H1 (cell line): ENCODE data around the gene ZNRF3. TPM values are rescaled to one million over a fixed set of nuclear protein-coding genes. Genes with fewer than 3 reads are reported as not detected.

Experiments
- CTCF ChIA-PET: fragments of 300-600 bp; sonication (Branson Sonifier 250); formaldehyde crosslinking; loops from one replicate; lab custom pipeline; 2021; ENCODE audit not compliant: partially characterized antibody; lab: Charles Lee
- POLR2A ChIA-PET: fragments of 300-600 bp; sonication (Branson Sonifier 250); formaldehyde crosslinking; loops from one replicate; lab custom pipeline; 2021; ENCODE audit warnings: inconsistent platforms; ENCODE audit not compliant: partially characterized antibody; lab: Charles Lee
- DNase-seq, 2 experiments: peaks; one replicate each; pipeline versions ENCODE4 v3.0.0 to v3.0.0-alpha.2; 2010 to 2022; ENCODE audit warnings: low spot score in 2 of 2, low read depth in 1 of 2, mixed read lengths in 1 of 2
- FAIRE-seq: peaks from 2 replicates; lab custom pipeline; 2011; peaks lifted over from hg19 to GRCh38; lab: Jason Lieb, UNC
- H2AFZ ChIP-seq: 2 replicates; pipeline ENCODE4 v1.8.1; 2012; ENCODE audit warnings: low read length, inconsistent platforms
- H2AK5ac ChIP-seq: 2 replicates; pipeline ENCODE4 v1.6.1; 2013; ENCODE audit warnings: low read depth, low read length
- H2BK120ac ChIP-seq: replicated peaks from 2 replicates; pipeline ENCODE3; 2013; ENCODE audit warnings: low read depth, low read length, inconsistent platforms
- H2BK12ac ChIP-seq: 2 replicates; pipeline ENCODE4 v1.6.1; 2013; ENCODE audit warnings: low read depth, low read length
- H2BK15ac ChIP-seq: 2 replicates; pipeline ENCODE4 v1.6.1; 2013; ENCODE audit warnings: low read length
- H2BK20ac ChIP-seq: 2 replicates; pipeline ENCODE4 v1.6.1; 2013; ENCODE audit warnings: low read length
- H2BK5ac ChIP-seq: 2 replicates; pipeline ENCODE4 v1.6.1; 2013; ENCODE audit warnings: low read depth, low read length
- H3K14ac ChIP-seq: 2 replicates; pipeline ENCODE4 v1.6.1; 2013; ENCODE audit warnings: inconsistent platforms; ENCODE audit not compliant: insufficient read length
- H3K18ac ChIP-seq: 2 replicates; pipeline ENCODE4 v1.6.1; 2013; ENCODE audit warnings: low read length; ENCODE audit errors: extremely low read depth
- H3K23ac ChIP-seq: 2 replicates; pipeline ENCODE4 v1.6.1; 2013; ENCODE audit warnings: inconsistent platforms; ENCODE audit not compliant: insufficient read length
- H3K23me2 ChIP-seq: 2 replicates; pipeline ENCODE4 v1.6.1; 2013; ENCODE audit warnings: low read depth, low read length
- H3K27ac ChIP-seq: 2 replicates; pipeline ENCODE4 v1.6.1; 2011; ENCODE audit warnings: low read depth, low read length, inconsistent platforms
- H3K27me3 ChIP-seq, 4 experiments: replicated peaks in 1 of 4; 1 replicate in 1 of 4; 2 replicates in 3 of 4; pipeline versions ENCODE4 v1.6.1 to v1.8.1; 2011 to 2013; ENCODE audit warnings: low read length in 3 of 4, mild to moderate bottlenecking in 3 of 4, inconsistent platforms in 2 of 4, mixed read lengths in 2 of 4, moderate library complexity in 1 of 4; ENCODE audit not compliant: control insufficient read depth in 3 of 4, insufficient read depth in 3 of 4; ENCODE audit errors: extremely low read depth in 1 of 4
- H3K36me3 ChIP-seq, 4 experiments: 2 replicates each; pipeline versions ENCODE4 v1.6.1 to v1.8.1; 2011 to 2013; ENCODE audit warnings: mild to moderate bottlenecking in 4 of 4, low read length in 3 of 4, moderate library complexity in 2 of 4, control low read depth in 1 of 4, inconsistent platforms in 1 of 4; ENCODE audit not compliant: insufficient read depth in 4 of 4, control insufficient read depth in 2 of 4
- H3K4ac ChIP-seq: replicated peaks from 2 replicates; pipeline ENCODE3; 2013; ENCODE audit warnings: low read length, low read depth, mixed read lengths, inconsistent platforms; ENCODE audit not compliant: insufficient read length
- H3K4me1 ChIP-seq, 4 experiments: replicated peaks in 1 of 4; 1 replicate in 1 of 4; 2 replicates in 3 of 4; pipeline versions ENCODE4 v1.6.1 to v1.8.1; 2011 to 2013; ENCODE audit warnings: low read length in 3 of 4, inconsistent platforms in 2 of 4, mixed read lengths in 1 of 4; ENCODE audit not compliant: insufficient read depth in 4 of 4, control insufficient read depth in 3 of 4
- H3K4me2 ChIP-seq, 2 experiments: 2 replicates each; pipeline versions ENCODE4 v1.6.1 to v1.8.1; 2011 to 2013; ENCODE audit warnings: low read depth in 2 of 2, low read length in 2 of 2, control low read depth in 1 of 2, inconsistent platforms in 1 of 2, mild to moderate bottlenecking in 1 of 2; ENCODE audit not compliant: insufficient read depth in 1 of 2
- H3K4me3 ChIP-seq, 4 experiments: fragments of 200-600, 300-600 bp in 1 of 4; sonication (generic), shearing (Covaris generic), sonication (Bioruptor Twin) in 1 of 4; 2 replicates each; pipeline versions ENCODE4 v1.5.1 to v1.8.1; 2011 to 2016; ENCODE audit warnings: low read length in 4 of 4, low read depth in 3 of 4, control low read depth in 2 of 4, inconsistent platforms in 2 of 4, mild to moderate bottlenecking in 2 of 4, mixed read lengths in 1 of 4, moderate library complexity in 1 of 4; ENCODE audit not compliant: insufficient read depth in 2 of 4; ENCODE audit errors: extremely low read depth in 1 of 4
- H3K56ac ChIP-seq: replicated peaks from 2 replicates; pipeline ENCODE3; 2013; ENCODE audit warnings: low read depth, mild to moderate bottlenecking, mixed read lengths, low read length, inconsistent platforms; ENCODE audit not compliant: insufficient read length
- H3K79me1 ChIP-seq: 2 replicates; pipeline ENCODE4 v1.6.1; 2013; ENCODE audit warnings: low read depth, low read length, control low read depth
- H3K79me2 ChIP-seq, 2 experiments: 2 replicates each; pipeline versions ENCODE4 v1.6.1 to v1.8.1; 2012 to 2013; ENCODE audit warnings: low read length in 2 of 2, mild to moderate bottlenecking in 2 of 2, inconsistent platforms in 1 of 2; ENCODE audit not compliant: insufficient read depth in 2 of 2, control insufficient read depth in 1 of 2
- H3K9ac ChIP-seq, 4 experiments: replicated peaks in 1 of 4; 1 replicate in 1 of 4; 2 replicates in 3 of 4; pipeline versions ENCODE4 v1.6.1 to v1.8.1; 2011 to 2013; ENCODE audit warnings: low read depth in 3 of 4, low read length in 3 of 4, control low read depth in 2 of 4, mild to moderate bottlenecking in 2 of 4, moderate library complexity in 2 of 4, inconsistent platforms in 1 of 4; ENCODE audit errors: extremely low read depth in 1 of 4
- H3K9me3 ChIP-seq, 2 experiments: 2 replicates each; pipeline versions ENCODE4 v1.6.1 to v1.8.1; 2012 to 2013; ENCODE audit warnings: mild to moderate bottlenecking in 2 of 2, moderate library complexity in 2 of 2, control low read depth in 1 of 2, inconsistent platforms in 1 of 2, low read depth in 1 of 2, low read length in 1 of 2, mixed read lengths in 1 of 2; ENCODE audit not compliant: insufficient read depth in 2 of 2
- H4K20me1 ChIP-seq, 2 experiments: replicated peaks in 1 of 2; 2 replicates each; pipeline versions ENCODE3 to v1.8.1; 2011 to 2013; ENCODE audit warnings: inconsistent platforms in 2 of 2, low read length in 2 of 2, mild to moderate bottlenecking in 1 of 2; ENCODE audit not compliant: insufficient read depth in 2 of 2, control insufficient read depth in 1 of 2
- H4K5ac ChIP-seq: 2 replicates; pipeline ENCODE4 v1.6.1; 2013; ENCODE audit warnings: low read length, low read depth, mixed read lengths, inconsistent platforms; ENCODE audit not compliant: insufficient read length
- H4K8ac ChIP-seq: 2 replicates; pipeline ENCODE4 v1.8.0; 2013; ENCODE audit warnings: mild to moderate bottlenecking, moderate library complexity, low read length, inconsistent platforms; ENCODE audit not compliant: insufficient read depth; ENCODE audit errors: extremely low read depth
- H4K91ac ChIP-seq: replicated peaks from 2 replicates; pipeline ENCODE3; 2013; ENCODE audit warnings: low read length, mixed read lengths, inconsistent platforms; ENCODE audit not compliant: insufficient read length
- BCL11A ChIP-seq, 2 experiments: IDR thresholded peaks; one replicate each; pipeline ENCODE4 v1.6.1; 2011; ENCODE audit warnings: low read depth in 2 of 2, low read length in 2 of 2, mild to moderate bottlenecking in 2 of 2
- BRCA1 ChIP-seq: IDR thresholded peaks from 2 replicates; pipeline ENCODE4 v1.6.1; 2012; ENCODE audit warnings: low read depth, low read length, improper control_type of control experiment
- CBX5 ChIP-seq: fragments of 300-800, 300-1000 bp; sonication (generic); IDR thresholded peaks from 2 replicates; pipeline ENCODE4 v1.7.1; 2016; ENCODE audit warnings: antibody characterized with exemption, low read length, low read depth
- EGR1 ChIP-seq: IDR thresholded peaks from 2 replicates; pipeline ENCODE4 v1.6.1; 2011; ENCODE audit warnings: low read depth, low read length, borderline replicate concordance
- HDAC6 ChIP-seq: IDR thresholded peaks from one replicate; pipeline ENCODE4 v1.7.1; 2012; ENCODE audit warnings: low read depth, mild to moderate bottlenecking, inconsistent platforms, low read length, moderate library complexity
- JUN ChIP-seq: IDR thresholded peaks from 2 replicates; pipeline ENCODE4 v1.6.1; 2011; ENCODE audit warnings: low read depth, mild to moderate bottlenecking, improper control_type of control experiment, low read length
- KDM5A ChIP-seq: fragments of 200-600 bp; IDR thresholded peaks from 2 replicates; pipeline ENCODE4 v1.7.1; 2012; ENCODE audit warnings: mild to moderate bottlenecking, low read length, inconsistent platforms, mixed read lengths
- NANOG ChIP-seq: IDR thresholded peaks from 2 replicates; pipeline ENCODE4 v1.6.1; 2011; ENCODE audit warnings: low read length, low read depth, mild to moderate bottlenecking, inconsistent platforms; ENCODE audit not compliant: insufficient read depth, poor library complexity, severe bottlenecking
- POLR2A ChIP-seq, 2 experiments: IDR thresholded peaks; 1 replicate in 1 of 2; 2 replicates in 1 of 2; pipeline ENCODE4 v1.6.1; 2011; ENCODE audit warnings: low read depth in 2 of 2, low read length in 2 of 2, mild to moderate bottlenecking in 2 of 2; ENCODE audit errors: control extremely low read depth in 1 of 2
- RNF2 ChIP-seq: fragments of 200-900, 300-1000 bp; sonication (generic); IDR thresholded peaks from 2 replicates; pipeline ENCODE4 v1.7.1; 2016; ENCODE audit warnings: borderline replicate concordance, low read depth, mild to moderate bottlenecking, antibody characterized with exemption, low read length; ENCODE audit not compliant: poor library complexity, severe bottlenecking; ENCODE audit errors: missing control alignments
- SIN3A ChIP-seq, 2 experiments: IDR thresholded peaks in 1 of 2; conservative IDR thresholded peaks in 1 of 2; 2 replicates each; pipeline ENCODE4 v1.6.1; 2011 to 2012; ENCODE audit warnings: low read length in 2 of 2, improper control_type of control experiment in 1 of 2, low read depth in 1 of 2, mild to moderate bottlenecking in 1 of 2
- SUZ12 ChIP-seq: fragments of 200-600 bp; sonication (generic); IDR thresholded peaks from 2 replicates; pipeline ENCODE4 v1.6.1; 2012; ENCODE audit warnings: mild to moderate bottlenecking, inconsistent platforms, low read length, moderate library complexity, mixed read lengths
- TEAD4 ChIP-seq: IDR thresholded peaks from 2 replicates; pipeline ENCODE4 v1.6.1; 2012; ENCODE audit warnings: low read depth, low read length, inconsistent platforms, mixed read lengths
- WGBS, 2 experiments: shearing (Covaris generic) in 1 of 2; methylation state at CpG; one replicate each; pipeline versions ENCODE4 v1.1.6 to v1.1.7; 2013 to 2015; ENCODE audit warnings: low lambda C conversion rate in 2 of 2, mixed read lengths in 2 of 2, inconsistent platforms in 1 of 2, low coverage in 1 of 2, missing lambda C conversion rate in 1 of 2; ENCODE audit not compliant: insufficient replicate concordance in 2 of 2, insufficient coverage in 1 of 2, insufficient read length in 1 of 2; ENCODE audit errors: extremely low coverage in 1 of 2, missing lambda C conversion rate in 1 of 2; 5-methylcytosine and 5-hydroxymethylcytosine counted together
- polyA plus RNA-seq, 7 experiments: library from polyadenylated mRNA; depleted of rRNA in 3 of 7; stranded (reverse) in 5 of 7; unstranded in 2 of 7; fragments of >200 nt in 5 of 7; fragments of 200-250 nt in 2 of 7; gene quantifications; 1 replicate in 5 of 7; 2 replicates in 1 of 7; 4 replicates in 1 of 7; pipeline versions ENCODE4 v1.2.1 to v1.2.3, GENCODE V29; 2011 to 2013; ENCODE audit warnings: missing spikeins in 2 of 7, mixed read lengths in 2 of 7
- total RNA-seq: library from RNA; stranded (reverse); fragmentation: NEBNext Ultra II Directional; extraction: Animal tissue kit (Norgen Biotek cat#: 25700); gene quantifications from 2 replicates; pipeline ENCODE4 v1.2.1, GENCODE V29; 2021

The ZNRF3 gene
- total and polyA plus RNA-seq, 2 of the 8 experiments (the other 6 are each of a cell fraction or from before 2014, with no cell fraction given) = 14.1 to 21.7 TPM

GRCh38 chr22:29095459-29095858 is 212.1 kb downstream of the ZNRF3 start:
- Histone ChIP-seq H3K9me3 (no peaks in the 10 kb centered on the region), H3K14ac (no peak overlapping the region), H4K91ac (no peak overlapping the region), H2BK20ac (no peak overlapping the region), H4K20me1 (no peaks in the 10 kb centered on the region), H3K4me3 (no peak overlapping the region), H3K23ac (no peak overlapping the region), H3K4ac (no peak overlapping the region), H3K56ac (no peak overlapping the region), H3K27me3 (no peaks in the 10 kb centered on the region), H3K79me1 (no peaks in the 10 kb centered on the region), H4K8ac (no peak overlapping the region), H2AFZ (no peak overlapping the region), H3K4me2 (no peak overlapping the region), H3K23me2 (no peaks in the 10 kb centered on the region), H3K27ac (no peak overlapping the region), H3K4me1 (peaks cover 0 to 7% (median 5%) of the 10 kb centered on the region in 4 experiments; a peak in 3 of 7 replicates), H4K5ac (no peak overlapping the region), H2BK5ac (no peak overlapping the region), H3K79me2 (no peaks in the 10 kb centered on the region), H3K9ac (no peak overlapping the region), H3K18ac (no peak overlapping the region), H2BK120ac (no peak overlapping the region), H2AK5ac (no peak overlapping the region), H2BK15ac (no peak overlapping the region), H3K36me3 (no peaks in the 10 kb centered on the region), H2BK12ac (no peak overlapping the region)
- POLR2A ChIA-PET = no interaction called here
- FAIRE-seq (no peak), DNase-seq (no peak)
- 75% methylated on average over 2 of the region's 2 CpGs; no CpG with 5 or more reads in 1 of the 2 experiments for WGBS, 2 experiments
- CTCF ChIA-PET = interaction anchor here (0.8 to 1.5 kb wide), 3 partner anchors 14 to 30 kb away, joined by 3 to 4 read pairs (median 4); no protein-coding TSS in a partner anchor
- TF ChIP-seq POLR2A (IDR thresholded peaks at IDR 0.05; ENCODE audit: control extremely low read depth in 1 of 2, low read depth in 2 of 2, low read length in 2 of 2) (no peak), TEAD4 (no peak), JUN (no peak), SIN3A (conservative IDR thresholded peaks at IDR 0.05 in 1 of 2, IDR thresholded peaks at IDR 0.05 in 1 of 2; ENCODE audit: low read depth in 1 of 2, low read length in 2 of 2) (no peak), NANOG (no peak), CBX5 (no peak), HDAC6 (no peak), SUZ12 (no peak), BRCA1 (no peak), EGR1 (no peak), BCL11A (IDR thresholded peaks at IDR 0.05; ENCODE audit: low read depth in 2 of 2, low read length in 2 of 2) (no peak), KDM5A (no peak), RNF2 (no peak)
